Peyer's patch (tissue), 4 donors: ENCODE measurements around the gene GLS.

Experiments used
- POLR2A ChIP-seq, 2 donors: fragments of 450-650 bp; IDR thresholded peaks; one replicate each; pipeline ENCODE4 v1.5.1; 2017; ENCODE audit warnings: antibody characterized with exemption in 2 of 2, mild to moderate bottlenecking in 2 of 2, moderate library complexity in 2 of 2
- TF ChIP-seq, protein P1 (sequence below), 6 experiments: fragments of 450-650 bp in 4 of 6; fragments of 200-600 bp in 2 of 6; sonication (generic) in 1 of 6; IDR thresholded peaks; one replicate each; pipeline ENCODE4 v1.5.1; 2017 to 2019; ENCODE audit warnings: antibody characterized with exemption in 6 of 6, mild to moderate bottlenecking in 3 of 6, moderate library complexity in 1 of 6

DNA sequence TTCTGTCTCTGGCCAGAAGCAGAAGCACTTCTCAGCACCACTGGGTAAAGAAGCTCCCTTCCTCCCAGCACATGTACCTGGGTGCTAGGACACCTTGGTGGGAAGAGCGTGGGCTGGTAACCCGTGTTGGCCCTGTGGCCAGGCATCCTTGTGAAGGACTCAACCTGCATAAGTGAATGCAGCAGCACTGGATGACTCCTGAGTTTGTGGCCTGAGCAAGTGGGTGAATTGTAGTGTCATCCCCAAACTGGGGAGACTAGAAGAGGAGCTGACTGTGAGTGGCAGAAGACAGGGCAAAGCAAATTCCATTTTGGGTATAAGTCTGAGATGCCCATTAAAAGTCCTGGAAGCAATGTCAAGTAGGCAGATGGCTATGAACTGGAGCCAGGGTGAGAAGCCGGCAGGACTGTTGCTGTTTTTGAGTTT, 70.0 kb downstream of the GLS start:
- no peak for TF ChIP-seq POLR2A (IDR thresholded peaks at IDR 0.05)
- TF ChIP-seq, protein P1, sequence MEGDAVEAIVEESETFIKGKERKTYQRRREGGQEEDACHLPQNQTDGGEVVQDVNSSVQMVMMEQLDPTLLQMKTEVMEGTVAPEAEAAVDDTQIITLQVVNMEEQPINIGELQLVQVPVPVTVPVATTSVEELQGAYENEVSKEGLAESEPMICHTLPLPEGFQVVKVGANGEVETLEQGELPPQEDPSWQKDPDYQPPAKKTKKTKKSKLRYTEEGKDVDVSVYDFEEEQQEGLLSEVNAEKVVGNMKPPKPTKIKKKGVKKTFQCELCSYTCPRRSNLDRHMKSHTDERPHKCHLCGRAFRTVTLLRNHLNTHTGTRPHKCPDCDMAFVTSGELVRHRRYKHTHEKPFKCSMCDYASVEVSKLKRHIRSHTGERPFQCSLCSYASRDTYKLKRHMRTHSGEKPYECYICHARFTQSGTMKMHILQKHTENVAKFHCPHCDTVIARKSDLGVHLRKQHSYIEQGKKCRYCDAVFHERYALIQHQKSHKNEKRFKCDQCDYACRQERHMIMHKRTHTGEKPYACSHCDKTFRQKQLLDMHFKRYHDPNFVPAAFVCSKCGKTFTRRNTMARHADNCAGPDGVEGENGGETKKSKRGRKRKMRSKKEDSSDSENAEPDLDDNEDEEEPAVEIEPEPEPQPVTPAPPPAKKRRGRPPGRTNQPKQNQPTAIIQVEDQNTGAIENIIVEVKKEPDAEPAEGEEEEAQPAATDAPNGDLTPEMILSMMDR (IDR thresholded peaks at IDR 0.05): no peak
